Activated naive CD8-positive, alpha-beta T cell (primary cell): ENCODE results near the gene EVI5L.

Experiments used
- H3K27ac Mint-ChIP-seq: one replicate; pipeline ENCODE4 v1.8.0; 2021; ENCODE audit warnings: mixed read lengths
- H3K27me3 Mint-ChIP-seq: one replicate; pipeline ENCODE4 v1.8.0; 2021; ENCODE audit warnings: mixed read lengths
- H3K36me3 Mint-ChIP-seq: one replicate; pipeline ENCODE4 v1.8.0; 2021; ENCODE audit warnings: mixed read lengths
- H3K4me1 Mint-ChIP-seq: one replicate; pipeline ENCODE4 v1.8.0; 2021; ENCODE audit warnings: low read depth, mixed read lengths
- H3K4me3 Mint-ChIP-seq: one replicate; pipeline ENCODE4 v1.8.0; 2021; ENCODE audit warnings: mild to moderate bottlenecking, mixed read lengths
- H3K9me3 Mint-ChIP-seq: one replicate; pipeline ENCODE4 v1.8.0; 2021; ENCODE audit warnings: low read depth, mixed read lengths

EVI5L gene

DNA sequence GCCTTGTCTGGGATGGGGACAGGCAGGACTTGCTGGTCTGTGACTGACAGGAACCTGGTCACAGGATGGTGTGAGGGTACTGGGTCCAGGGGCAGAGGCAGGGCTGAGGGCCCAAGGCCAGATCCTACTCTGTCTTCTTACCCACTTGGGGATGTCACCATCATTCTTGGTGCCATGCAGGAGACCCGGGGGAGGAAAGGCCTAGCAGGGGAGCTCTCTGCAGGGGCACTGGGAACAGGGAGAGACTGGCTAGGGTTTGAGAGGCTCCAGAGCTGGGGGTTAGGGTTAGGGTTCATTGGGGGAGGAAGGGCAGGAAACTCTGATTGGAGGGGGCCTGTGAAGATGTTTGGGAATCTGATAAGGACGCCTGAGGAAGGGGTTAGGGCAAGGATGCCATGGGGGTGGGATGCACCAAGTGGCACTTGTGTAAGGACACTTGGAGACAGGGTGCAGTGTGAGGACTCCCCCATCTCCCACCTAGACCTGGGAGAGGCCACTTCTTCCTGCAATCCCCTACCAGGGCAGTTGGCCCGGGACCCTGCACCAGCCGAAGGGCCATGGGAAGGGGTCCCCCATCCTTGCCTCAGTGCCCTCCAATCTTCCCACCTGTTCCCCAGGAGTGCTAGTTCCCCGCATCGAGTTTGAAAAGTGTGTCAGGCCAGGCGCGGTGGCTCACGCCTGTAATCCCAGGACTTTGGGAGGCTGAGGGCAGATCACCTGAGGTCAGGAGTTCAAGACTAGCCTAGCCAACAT lies 37.2 kb downstream of the EVI5L start:
- Mint-ChIP-seq H3K4me3 (no peak overlapping the region), H3K27ac (no peak overlapping the region), H3K36me3 (no peaks in the 10 kb centered on the region), H3K27me3 (no peaks in the 10 kb centered on the region), H3K9me3 (no peaks in the 10 kb centered on the region), H3K4me1 (peaks cover 31% of the 10 kb centered on the region)

DNA sequence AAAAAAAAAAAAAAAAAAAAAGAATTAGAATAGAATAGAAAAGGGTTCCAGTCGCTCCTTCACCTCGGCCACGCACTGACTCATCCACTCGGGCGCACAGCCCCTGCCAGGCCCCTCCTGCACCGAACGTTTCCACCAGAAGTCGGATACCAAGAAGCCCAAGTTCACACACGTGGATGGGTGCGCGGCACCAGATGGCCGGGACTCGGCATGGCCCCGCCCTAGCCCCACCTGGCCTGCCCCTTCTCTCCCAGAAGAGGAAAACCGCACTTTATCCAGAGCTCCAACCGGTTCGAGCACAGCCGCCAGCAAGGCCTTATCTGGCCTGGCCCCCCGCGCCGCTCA lies 38.3 kb downstream of the EVI5L start:
- peaks cover 30% of the 10 kb centered on the region for H3K4me1 Mint-ChIP-seq
- H3K27me3 Mint-ChIP-seq, result no peaks in the 10 kb centered on the region
- H3K27ac Mint-ChIP-seq, result no peak overlapping the region
- no peaks in the 10 kb centered on the region for H3K9me3 Mint-ChIP-seq
- peak overlapping the region; percentile 78 for H3K4me3 Mint-ChIP-seq
- H3K36me3 Mint-ChIP-seq, result no peaks in the 10 kb centered on the region

DNA sequence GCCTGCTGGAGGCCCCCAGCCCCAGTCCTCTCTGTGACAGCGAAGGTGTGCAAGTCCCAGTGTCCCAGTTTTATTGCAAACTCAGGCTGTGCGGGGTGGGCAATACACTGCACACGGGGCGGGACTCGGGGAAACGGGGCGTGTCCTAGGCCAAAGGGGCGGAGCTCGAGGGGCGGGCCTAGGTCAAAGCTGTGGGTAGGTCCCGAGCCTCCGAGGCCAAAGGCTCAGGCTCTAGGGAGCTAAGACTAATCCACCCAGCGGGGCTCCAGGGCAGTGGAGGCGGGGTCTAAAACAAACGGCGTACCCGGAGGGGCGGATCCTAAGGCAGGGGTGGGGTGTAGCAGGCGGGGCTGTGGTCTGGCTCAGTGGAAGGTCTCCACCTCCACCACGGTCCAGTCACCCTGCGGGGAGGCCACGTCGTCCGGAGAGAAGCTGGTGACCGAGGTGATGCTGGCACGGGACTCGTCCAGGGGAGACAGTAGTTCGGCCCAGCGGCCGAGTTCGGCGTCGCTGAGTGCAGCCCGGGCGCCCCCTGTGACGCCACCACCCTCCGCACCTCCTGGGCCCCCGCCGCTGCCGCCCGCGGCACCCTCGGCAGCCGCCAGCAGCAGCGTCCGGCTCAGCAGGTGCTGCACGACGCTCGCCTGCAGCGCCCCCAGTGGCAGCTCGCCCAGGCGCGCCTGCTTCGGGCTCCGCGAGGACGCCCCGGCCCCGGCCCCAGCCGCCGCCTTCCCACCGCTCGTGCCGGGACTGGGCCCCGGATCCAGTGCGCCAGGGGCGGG lies 38.8 kb downstream of the EVI5L start:
- peak overlapping the region; percentile 78 for H3K4me3 Mint-ChIP-seq
- H3K4me1 Mint-ChIP-seq, result peaks cover 33% of the 10 kb centered on the region
- H3K9me3 Mint-ChIP-seq, result no peaks in the 10 kb centered on the region
- H3K36me3 Mint-ChIP-seq, result no peaks in the 10 kb centered on the region
- H3K27ac Mint-ChIP-seq, result no peak overlapping the region
- no peaks in the 10 kb centered on the region for H3K27me3 Mint-ChIP-seq

DNA sequence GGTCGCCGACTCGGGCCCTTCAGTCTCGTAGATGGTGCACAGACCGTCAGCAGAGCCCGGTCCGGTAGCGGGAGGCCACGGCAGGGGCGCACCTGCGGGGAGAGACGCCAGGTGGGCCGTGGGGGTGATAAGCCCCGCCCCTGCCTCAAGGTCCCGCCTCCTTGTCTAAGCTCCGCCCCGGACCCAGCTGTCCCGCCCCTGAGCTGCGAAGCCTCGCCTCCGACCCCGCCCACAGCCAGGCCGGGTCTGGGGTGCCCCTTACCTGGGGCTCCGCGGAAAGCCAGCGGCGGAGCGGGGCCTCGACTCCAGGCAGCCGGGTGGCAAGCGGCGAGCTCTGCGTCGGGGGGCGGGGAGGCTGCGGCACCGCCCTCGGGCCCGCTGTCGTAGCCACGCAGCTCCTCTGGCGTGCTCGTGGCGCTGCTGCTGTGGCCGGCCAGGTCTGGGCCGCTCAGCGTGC lies 39.5 kb downstream of the EVI5L start:
- Mint-ChIP-seq H3K36me3 (no peaks in the 10 kb centered on the region), H3K9me3 (no peaks in the 10 kb centered on the region), H3K4me1 (peaks cover 33% of the 10 kb centered on the region), H3K4me3 (peak overlapping the region; percentile 58), H3K27me3 (no peaks in the 10 kb centered on the region), H3K27ac (no peak overlapping the region)

DNA sequence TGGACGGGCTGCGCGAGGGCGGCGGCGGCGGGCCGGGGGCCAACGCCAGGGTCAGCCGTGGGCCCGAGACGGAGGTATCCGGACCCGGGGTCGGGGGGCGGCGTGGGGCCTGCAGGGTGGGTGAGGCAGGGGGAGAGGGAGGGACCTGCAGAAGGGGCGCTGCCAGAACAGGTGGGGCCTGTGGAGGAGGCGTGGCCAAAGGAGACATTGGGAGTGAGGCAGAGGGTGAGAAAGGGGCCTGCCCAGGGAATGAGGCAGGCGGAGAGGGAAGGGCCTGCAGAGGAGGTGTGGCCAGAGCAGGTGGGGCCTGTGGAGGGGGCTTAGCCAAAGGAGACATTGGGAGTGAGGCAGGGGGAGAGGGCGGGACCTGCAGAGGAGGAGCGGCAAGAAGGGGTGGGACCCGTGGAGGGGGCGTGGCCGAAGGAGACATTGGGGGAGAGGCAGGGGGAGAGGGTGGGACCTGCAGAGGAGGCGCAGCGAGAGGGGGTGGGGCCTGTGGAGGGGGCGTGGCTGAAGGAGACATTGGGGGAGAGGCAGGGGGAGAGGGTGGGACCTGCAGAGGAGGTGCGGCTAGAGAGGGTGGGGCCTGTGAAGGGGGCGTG lies 40.0 kb downstream of the EVI5L start:
- peak overlapping the region; percentile 65 for H3K4me3 Mint-ChIP-seq
- no peaks in the 10 kb centered on the region for H3K9me3 Mint-ChIP-seq
- no peak overlapping the region for H3K27ac Mint-ChIP-seq

DNA sequence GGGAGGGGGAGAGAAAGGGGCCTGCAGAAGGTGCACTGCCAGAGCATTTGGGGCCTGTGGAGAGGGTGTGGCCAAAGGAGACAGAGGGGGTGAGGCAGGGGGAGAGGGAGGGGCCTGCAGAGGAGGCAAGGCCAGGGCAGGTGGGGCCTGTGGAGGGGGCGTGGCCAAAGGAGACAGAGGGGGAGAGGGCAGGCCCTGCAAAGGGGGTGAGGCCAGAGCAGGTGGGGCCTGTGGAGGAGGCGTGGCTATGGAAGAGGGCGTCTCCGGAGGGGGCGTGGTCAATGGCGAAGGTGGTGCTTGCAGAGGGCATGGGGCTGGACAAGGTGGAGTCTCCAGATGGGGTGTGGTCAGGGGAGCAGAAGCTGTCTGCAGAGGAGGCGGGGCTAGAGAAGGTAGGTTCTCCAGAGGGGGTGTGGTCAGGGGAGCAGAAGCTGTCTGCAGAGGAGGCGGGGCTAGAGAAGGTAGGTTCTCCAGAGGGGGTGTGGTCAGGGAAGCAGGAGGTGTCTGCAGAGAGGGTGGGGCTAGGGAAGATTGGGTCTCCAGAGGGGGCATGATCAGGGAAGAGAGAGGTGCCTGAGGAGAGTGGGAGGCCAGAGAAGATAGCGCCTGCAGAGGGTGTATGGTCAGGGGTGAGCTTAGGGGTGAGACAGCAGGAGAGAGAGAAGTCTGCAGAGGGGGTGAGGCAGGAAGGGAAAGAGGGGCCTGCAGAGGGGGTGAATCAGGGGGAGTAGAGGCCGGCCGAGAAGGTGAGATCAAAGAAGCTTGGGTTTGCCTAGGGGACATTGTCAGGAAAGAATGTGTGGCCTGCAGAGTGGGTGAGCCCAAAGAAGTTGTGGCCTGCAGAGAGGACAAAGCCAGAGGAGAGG lies 40.8 kb downstream of the EVI5L start:
- Mint-ChIP-seq H3K27ac (no peak overlapping the region), H3K9me3 (no peaks in the 10 kb centered on the region), H3K27me3 (no peaks in the 10 kb centered on the region), H3K36me3 (no peaks in the 10 kb centered on the region), H3K4me3 (peak overlapping the region; percentile 66), H3K4me1 (peaks cover 26% of the 10 kb centered on the region)

More for the DNA sequence above, 40.0 kb downstream of the EVI5L start:
- Mint-ChIP-seq H3K4me1 (peaks cover 31% of the 10 kb centered on the region), H3K27me3 (no peaks in the 10 kb centered on the region), H3K36me3 (no peaks in the 10 kb centered on the region)

DNA sequence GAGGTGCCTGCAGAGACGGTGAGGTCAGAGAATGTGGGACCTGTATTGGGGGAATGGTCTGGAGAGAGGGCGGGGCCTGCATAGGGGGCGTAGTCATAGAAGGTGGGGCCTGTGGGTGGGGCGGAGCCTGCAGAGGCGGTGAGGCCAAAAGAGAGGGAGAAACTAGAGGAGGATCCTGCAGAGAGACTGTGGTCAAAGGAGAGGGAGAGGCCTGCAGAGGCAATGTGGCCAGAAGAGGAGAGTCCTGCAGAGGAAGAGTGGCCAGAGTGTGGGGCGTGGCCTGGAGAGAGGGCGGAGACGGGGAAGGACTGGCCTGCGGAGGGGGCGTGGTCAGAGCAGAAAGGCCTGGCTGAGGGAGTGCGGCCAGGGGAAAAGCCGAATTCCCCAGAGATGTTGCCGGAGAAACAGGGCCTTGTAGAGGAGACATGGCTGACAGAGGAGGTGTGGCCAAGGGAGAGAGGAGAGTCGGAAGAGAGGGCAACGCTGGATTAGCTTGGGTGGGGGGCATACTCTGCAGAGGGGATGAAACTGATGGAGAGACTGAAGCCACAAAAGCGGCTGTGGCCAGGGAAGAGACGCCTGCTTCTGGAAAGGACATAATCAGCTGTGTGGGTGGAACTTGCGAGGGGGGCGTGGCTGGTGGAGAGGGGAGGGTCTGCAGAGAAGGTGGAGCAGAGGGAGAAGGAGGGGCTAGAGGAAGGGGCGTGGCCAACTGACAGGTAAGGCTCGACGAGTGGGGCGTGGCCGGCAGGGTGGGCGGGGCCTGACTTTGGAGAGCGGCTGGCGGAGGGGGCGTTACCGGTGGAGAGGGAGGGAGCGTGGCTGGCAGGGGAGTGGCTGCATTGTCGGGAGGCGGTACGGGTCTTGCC lies 41.7 kb downstream of the EVI5L start:
- Mint-ChIP-seq H3K4me1 (peaks cover 26% of the 10 kb centered on the region), H3K4me3 (peak overlapping the region; percentile 66), H3K27ac (no peak overlapping the region), H3K27me3 (no peaks in the 10 kb centered on the region), H3K9me3 (no peaks in the 10 kb centered on the region), H3K36me3 (no peaks in the 10 kb centered on the region)

DNA sequence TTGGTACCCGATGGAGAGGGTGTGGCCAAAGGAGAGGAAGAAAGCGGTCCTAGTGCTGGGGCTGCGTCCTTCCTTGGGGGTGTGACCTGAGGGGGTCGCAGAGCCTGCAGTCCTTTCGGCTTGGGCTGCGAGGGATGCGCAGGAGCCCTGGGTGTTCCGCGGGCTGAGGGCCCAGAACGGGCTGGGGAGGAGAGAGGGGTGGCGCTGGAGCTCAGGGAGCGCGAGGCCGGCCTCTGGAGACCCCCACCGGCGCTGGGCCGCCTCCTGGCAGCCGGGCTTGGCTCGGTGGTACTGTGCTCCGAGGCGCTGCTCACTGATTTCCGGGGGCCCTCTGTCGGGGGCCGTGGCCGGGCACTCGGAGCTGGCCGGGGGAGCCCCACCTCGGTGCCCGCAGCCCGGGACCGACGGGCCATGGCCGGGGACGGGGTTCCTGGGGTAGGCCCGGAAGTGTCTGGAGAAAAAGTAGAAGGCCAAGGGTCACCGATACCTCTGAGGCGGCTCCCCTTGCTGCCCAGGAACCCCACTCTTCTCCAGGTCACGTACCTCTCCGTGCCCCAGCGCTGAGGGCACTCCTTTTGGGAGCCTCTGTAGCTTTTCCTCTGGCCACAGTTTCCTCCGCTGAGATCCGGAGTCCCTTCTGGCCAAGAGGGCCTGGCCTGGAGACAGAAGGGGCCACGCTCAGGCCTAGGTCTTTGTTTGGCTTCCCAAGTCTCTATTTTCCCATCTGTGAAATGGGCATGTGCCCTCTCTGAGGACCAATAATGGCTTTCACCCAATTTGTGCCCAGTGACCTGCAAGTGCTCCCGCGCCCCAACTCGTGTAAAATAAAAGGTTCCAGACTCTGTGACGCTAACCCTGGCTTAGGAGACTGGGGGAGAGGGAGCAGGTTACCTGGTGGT lies 42.5 kb downstream of the EVI5L start:
- Mint-ChIP-seq H3K27me3 (no peaks in the 10 kb centered on the region), H3K36me3 (no peaks in the 10 kb centered on the region), H3K4me3 (peak overlapping the region; percentile 17)

DNA sequence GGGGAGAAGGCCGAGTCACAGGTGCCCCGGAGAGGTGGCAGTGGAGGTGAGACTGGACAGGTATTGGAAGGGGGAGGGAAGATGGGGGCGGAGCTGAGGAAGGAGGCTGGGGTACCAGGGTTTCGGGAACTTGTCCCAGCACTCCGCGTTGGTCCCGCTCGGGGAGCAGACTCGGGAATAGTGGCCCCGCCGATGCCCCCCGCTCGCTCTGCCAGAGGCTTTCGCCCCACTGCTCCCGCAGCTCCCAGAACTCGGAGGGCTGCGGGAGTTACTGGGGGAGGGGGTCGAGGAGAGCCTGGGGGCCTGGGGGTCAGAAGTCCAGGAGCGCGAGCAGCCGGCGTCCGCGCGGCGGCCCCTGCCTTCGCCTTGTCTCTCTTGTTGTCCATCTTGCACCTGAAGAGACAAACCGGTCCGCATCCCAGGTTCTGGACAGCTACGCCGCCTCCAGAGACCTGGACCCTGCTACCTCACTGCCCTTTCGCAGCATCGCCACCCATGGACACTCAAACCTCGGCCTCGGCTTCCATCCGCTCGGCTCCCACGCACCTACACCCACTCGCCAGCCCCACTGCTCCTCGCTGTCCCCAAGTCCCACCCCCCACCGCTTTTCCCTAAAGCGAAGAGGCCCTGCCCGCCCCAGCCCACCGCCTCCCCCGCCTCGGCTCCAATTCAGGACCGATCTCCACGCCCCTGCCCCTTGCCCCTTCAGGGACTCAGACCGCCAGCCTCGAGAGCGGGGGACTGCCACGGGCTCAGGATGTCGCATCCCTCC lies 43.5 kb downstream of the EVI5L start:
- no peaks in the 10 kb centered on the region for H3K36me3 Mint-ChIP-seq
- no peaks in the 10 kb centered on the region for H3K27me3 Mint-ChIP-seq
- peak overlapping the region; percentile 81 for H3K4me3 Mint-ChIP-seq
- H3K27ac Mint-ChIP-seq, result no peak overlapping the region
- H3K9me3 Mint-ChIP-seq, result no peaks in the 10 kb centered on the region
- H3K4me1 Mint-ChIP-seq, result peaks cover 24% of the 10 kb centered on the region

More for the DNA sequence above, 42.5 kb downstream of the EVI5L start:
- Mint-ChIP-seq H3K27ac (no peak overlapping the region), H3K4me1 (peaks cover 26% of the 10 kb centered on the region), H3K9me3 (no peaks in the 10 kb centered on the region)

DNA sequence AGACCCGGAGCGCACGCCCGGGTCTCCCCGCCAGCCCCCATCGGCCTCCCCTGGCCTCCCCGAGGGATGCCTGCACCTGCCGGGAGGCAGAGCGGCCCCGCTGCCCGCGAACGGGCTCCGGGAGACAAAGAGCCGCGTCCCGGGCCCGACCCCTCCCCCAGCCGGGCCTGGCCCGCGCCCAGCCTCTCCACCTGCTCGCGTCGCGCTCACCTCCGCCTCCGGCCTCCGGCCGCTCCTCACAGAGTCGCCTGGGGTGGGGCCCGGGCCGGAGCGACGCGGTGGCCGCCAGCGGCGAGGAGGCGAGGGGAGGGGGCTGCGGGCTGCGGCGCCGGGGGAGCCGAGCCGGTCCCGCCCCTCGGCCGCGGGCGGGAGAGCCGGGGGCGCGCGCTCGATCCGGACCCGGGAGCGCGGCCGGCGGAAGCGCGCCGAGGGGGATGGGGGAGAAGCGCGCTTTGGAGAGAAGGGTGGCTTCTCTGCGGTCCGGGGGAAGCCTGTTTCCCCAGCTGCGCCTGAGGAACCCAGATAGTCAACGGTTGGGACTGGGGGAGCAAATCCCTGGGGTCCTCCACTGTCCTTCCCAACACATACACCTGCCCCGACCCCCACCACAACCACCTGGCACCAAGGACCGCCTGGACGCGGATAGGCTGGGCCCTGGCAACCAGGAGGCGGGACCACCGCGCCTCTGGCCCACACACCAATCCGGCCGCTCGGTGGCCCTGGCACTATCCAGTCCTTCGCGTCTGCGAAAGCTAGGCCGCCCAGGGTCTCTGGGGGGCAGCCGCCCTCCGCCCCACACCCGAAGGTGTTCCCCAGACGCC lies 44.3 kb downstream of the EVI5L start, which contains the start of gene PRR36:
PRR36 (minus strand) TSS at position 315 of the 821 bp plus-strand sequence. CDS start 701 bp downstream, outside the sequence.
- Mint-ChIP-seq H3K4me1 (peaks cover 20% of the 10 kb centered on the region), H3K27me3 (no peaks in the 10 kb centered on the region), H3K27ac (no peak within 1 kb of the TSS), H3K9me3 (no peaks in the 10 kb centered on the region), H3K36me3 (no peaks in the 10 kb centered on the region), H3K4me3 (peak within 1 kb of the TSS; percentile 81)

DNA sequence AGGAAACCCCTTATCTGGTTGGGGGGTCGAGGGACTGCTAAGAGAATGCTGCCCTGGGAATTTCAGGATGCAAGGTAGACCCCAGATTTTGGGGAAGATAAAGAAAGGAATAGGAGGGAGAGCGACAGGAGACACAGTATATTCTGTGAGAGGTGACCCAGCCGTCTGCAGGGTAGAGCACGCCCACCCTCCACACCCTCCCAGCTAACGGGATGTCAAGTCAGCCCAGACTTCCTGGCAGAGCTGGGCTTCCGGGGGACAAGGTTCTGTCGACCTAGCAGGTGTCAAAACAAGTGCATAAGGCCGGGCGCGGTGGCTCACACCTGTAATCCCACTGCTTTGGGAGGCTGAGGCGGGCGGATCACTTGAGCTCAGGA lies 44.9 kb downstream of the EVI5L start:
- H3K4me3 Mint-ChIP-seq, result peak overlapping the region; percentile 52
- H3K9me3 Mint-ChIP-seq, result no peaks in the 10 kb centered on the region
- no peaks in the 10 kb centered on the region for H3K36me3 Mint-ChIP-seq
- peaks cover 20% of the 10 kb centered on the region for H3K4me1 Mint-ChIP-seq
- H3K27ac Mint-ChIP-seq, result no peak overlapping the region
- no peaks in the 10 kb centered on the region for H3K27me3 Mint-ChIP-seq
